Measurements from ENCODE around the gene TEX22.

DNA sequence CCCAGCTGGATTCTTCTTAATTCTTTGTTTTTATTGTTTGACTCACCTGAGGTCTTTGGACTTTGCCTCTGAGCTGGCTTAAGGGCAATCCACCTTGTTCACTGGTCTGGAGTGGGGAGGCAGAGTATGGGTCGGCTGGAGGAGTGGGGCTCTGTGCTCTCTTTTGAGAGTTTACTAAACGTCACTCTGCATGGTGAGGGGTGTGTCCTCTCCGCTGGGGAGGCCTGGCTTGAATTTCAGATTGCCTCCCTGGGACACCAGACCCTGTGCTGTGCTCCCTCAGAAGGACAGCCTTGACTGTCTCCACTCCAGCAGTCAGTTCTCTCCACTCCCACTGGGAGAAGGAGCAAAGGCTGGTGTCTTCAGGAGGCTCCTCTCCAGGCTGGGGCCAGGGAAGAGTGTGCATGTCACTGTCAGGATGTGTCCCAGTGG lies 19.4 kb downstream of the TEX22 start:
- no peak for TF ChIP-seq CTCF (conservative IDR thresholded peaks at IDR 0.05; ENCODE audit: low read depth, low read length)
- no peak for TF ChIP-seq EZH2 (IDR thresholded peaks at IDR 0.05; ENCODE audit: low read length, unreplicated experiment)
